ENCODE measurements around the gene VMA21.

DNA sequence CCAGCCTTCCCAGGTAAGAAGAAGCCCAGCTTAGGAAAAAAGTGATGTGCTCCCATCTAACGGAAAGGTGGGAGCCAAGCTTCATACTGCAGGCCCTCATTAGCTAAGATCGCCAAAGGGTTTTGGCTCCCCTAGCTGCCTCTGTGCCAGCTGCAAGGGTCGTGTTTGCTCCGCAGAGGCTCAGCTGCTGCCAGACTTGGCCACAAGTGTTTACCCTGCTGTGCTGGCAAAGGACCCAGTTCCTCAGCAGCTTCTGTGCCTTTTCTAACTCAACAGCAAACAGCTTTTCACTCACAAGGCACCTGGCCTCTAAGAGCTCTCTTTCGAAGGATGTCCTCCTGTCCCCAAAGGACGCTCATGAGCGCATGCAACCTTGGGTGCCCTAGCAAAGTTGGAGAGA is 12.2 kb upstream of the VMA21 start:
- TF ChIP-seq POLR2A (IDR thresholded peaks at IDR 0.05): no peak
- no peak for TF ChIP-seq EP300 (IDR thresholded peaks at IDR 0.05)
- TF ChIP-seq, protein P1, sequence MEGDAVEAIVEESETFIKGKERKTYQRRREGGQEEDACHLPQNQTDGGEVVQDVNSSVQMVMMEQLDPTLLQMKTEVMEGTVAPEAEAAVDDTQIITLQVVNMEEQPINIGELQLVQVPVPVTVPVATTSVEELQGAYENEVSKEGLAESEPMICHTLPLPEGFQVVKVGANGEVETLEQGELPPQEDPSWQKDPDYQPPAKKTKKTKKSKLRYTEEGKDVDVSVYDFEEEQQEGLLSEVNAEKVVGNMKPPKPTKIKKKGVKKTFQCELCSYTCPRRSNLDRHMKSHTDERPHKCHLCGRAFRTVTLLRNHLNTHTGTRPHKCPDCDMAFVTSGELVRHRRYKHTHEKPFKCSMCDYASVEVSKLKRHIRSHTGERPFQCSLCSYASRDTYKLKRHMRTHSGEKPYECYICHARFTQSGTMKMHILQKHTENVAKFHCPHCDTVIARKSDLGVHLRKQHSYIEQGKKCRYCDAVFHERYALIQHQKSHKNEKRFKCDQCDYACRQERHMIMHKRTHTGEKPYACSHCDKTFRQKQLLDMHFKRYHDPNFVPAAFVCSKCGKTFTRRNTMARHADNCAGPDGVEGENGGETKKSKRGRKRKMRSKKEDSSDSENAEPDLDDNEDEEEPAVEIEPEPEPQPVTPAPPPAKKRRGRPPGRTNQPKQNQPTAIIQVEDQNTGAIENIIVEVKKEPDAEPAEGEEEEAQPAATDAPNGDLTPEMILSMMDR (IDR thresholded peaks at IDR 0.05): no peak

Measured in gastroesophageal sphincter (tissue), 3 donors.